Neural cell (in vitro differentiated cells): ENCODE measurements around the gene CYP26A1.

Experiments
- EZH2 ChIP-seq: fragments of 200-600, 300-800 bp; shearing (Covaris generic), sonication (generic); IDR thresholded peaks from 2 replicates; pipeline ENCODE4 v1.6.1; 2014; ENCODE audit warnings: antibody characterized with exemption, low read length, borderline replicate concordance, mild to moderate bottlenecking; ENCODE audit not compliant: insufficient read depth, poor library complexity, severe bottlenecking
- MXI1 ChIP-seq: fragments of 450-650 bp; conservative IDR thresholded peaks from 2 replicates; pipeline ENCODE4 v1.6.1; 2014; ENCODE audit warnings: antibody characterized with exemption, mild to moderate bottlenecking; ENCODE audit not compliant: poor library complexity, severe bottlenecking
- POLR2AphosphoS5 ChIP-seq: IDR thresholded peaks from 2 replicates; pipeline ENCODE4 v1.6.1; 2012
- RAD21 ChIP-seq: fragments of 450-650 bp; conservative IDR thresholded peaks from 2 replicates; pipeline ENCODE4 v1.6.1; 2014; ENCODE audit warnings: antibody characterized with exemption, mild to moderate bottlenecking, moderate library complexity
- TF ChIP-seq, protein P1 (sequence below): fragments of 450-650 bp; IDR thresholded peaks from 2 replicates; pipeline ENCODE4 v1.5.1; 2014; ENCODE audit warnings: antibody characterized with exemption, mild to moderate bottlenecking, moderate library complexity; ENCODE audit not compliant: poor library complexity, severe bottlenecking

DNA sequence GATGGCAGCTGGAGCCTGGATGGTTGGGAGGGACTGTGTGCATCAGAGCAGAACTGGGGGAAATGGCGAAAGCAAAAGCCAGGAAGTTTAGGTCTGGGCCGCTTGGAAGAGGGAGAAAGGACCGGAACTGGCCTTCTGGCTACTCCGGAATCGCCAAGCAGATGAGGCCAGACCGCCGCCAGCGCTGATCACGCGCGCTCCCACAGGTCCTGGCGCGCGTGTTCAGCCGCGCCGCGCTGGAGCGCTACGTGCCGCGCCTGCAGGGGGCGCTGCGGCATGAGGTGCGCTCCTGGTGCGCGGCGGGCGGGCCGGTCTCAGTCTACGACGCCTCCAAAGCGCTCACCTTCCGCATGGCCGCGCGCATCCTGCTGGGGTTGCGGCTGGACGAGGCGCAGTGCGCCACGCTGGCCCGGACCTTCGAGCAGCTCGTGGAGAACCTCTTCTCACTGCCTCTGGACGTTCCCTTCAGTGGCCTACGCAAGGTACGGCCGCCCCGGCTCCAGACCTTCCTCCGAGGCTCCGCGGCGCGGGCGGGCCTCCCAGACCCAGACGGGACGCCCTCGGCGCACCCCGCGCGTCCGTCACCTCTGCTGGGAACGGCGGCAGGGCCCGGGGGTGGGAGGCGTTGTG, 11.1 kb upstream of the CYP26A1 start:
- TF ChIP-seq, protein P1, sequence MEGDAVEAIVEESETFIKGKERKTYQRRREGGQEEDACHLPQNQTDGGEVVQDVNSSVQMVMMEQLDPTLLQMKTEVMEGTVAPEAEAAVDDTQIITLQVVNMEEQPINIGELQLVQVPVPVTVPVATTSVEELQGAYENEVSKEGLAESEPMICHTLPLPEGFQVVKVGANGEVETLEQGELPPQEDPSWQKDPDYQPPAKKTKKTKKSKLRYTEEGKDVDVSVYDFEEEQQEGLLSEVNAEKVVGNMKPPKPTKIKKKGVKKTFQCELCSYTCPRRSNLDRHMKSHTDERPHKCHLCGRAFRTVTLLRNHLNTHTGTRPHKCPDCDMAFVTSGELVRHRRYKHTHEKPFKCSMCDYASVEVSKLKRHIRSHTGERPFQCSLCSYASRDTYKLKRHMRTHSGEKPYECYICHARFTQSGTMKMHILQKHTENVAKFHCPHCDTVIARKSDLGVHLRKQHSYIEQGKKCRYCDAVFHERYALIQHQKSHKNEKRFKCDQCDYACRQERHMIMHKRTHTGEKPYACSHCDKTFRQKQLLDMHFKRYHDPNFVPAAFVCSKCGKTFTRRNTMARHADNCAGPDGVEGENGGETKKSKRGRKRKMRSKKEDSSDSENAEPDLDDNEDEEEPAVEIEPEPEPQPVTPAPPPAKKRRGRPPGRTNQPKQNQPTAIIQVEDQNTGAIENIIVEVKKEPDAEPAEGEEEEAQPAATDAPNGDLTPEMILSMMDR: peak; percentile 57
- no peak for TF ChIP-seq EZH2
- TF ChIP-seq RAD21: no peak
- no peak for TF ChIP-seq POLR2AphosphoS5
- TF ChIP-seq MXI1: no peak
